H1 (cell line): Measurements from ENCODE around the gene SLC25A17. TPM values are rescaled to one million over a fixed set of nuclear protein-coding genes. Genes with fewer than 3 reads are reported as not detected.

Experiments
- CBX5 ChIP-seq: fragments of 300-800, 300-1000 bp; sonication (generic); IDR thresholded peaks from 2 replicates; pipeline ENCODE4 v1.7.1; 2016; ENCODE audit warnings: antibody characterized with exemption, low read length, low read depth
- EP300 ChIP-seq, 2 experiments: IDR thresholded peaks; 1 replicate in 1 of 2; 2 replicates in 1 of 2; pipeline ENCODE4 v1.6.1; 2011 to 2012; ENCODE audit warnings: low read depth in 2 of 2, low read length in 2 of 2, mild to moderate bottlenecking in 2 of 2, borderline replicate concordance in 1 of 2, inconsistent platforms in 1 of 2, moderate library complexity in 1 of 2
- MAFK ChIP-seq: IDR thresholded peaks from 2 replicates; pipeline ENCODE4 v1.6.1; 2012; ENCODE audit warnings: low read depth, mild to moderate bottlenecking, improper control_type of control experiment, low read length
- polyA plus RNA-seq, 7 experiments: library from polyadenylated mRNA; depleted of rRNA in 3 of 7; stranded (reverse) in 5 of 7; unstranded in 2 of 7; fragments of >200 nt in 5 of 7; fragments of 200-250 nt in 2 of 7; gene quantifications; 1 replicate in 5 of 7; 2 replicates in 1 of 7; 4 replicates in 1 of 7; pipeline versions ENCODE4 v1.2.1 to v1.2.3, GENCODE V29; 2011 to 2013; ENCODE audit warnings: missing spikeins in 2 of 7, mixed read lengths in 2 of 7
- total RNA-seq: library from RNA; stranded (reverse); fragmentation: NEBNext Ultra II Directional; extraction: Animal tissue kit (Norgen Biotek cat#: 25700); gene quantifications from 2 replicates; pipeline ENCODE4 v1.2.1, GENCODE V29; 2021

SLC25A17 gene
- total and polyA plus RNA-seq, 2 of the 8 experiments (the other 6 are each of a cell fraction or from before 2014, with no cell fraction given) = 17.9 to 40.4 TPM

DNA sequence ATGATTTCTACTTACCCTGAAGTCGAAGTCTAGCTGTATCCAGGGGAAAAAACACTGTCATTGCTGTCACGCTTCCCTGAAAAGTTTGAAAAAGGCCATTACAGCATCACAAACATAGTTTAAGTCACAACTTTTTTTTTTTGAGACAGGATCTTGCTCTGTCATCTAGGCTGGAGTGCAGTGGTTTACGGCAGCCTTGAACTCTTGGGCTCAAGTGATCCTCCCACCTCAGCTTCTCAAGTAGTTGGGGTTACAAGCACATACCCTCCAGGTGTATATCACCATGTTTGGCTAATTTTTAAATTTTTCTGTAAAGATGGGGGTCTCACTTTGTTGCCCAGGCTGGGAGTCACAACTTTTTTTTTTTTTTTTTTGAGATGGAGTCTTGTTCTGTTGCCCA, 20.1 kb downstream of the SLC25A17 start (continued):
- no peak for TF ChIP-seq MAFK
- TF ChIP-seq CBX5 = no peak
- TF ChIP-seq EP300 (IDR thresholded peaks at IDR 0.05; ENCODE audit: borderline replicate concordance in 1 of 2, low read depth in 2 of 2, low read length in 2 of 2) = no peak
